GM12878 (cell line): ENCODE measurements around the gene IGFBP3. TPM values are rescaled to one million over a fixed set of nuclear protein-coding genes. Genes with fewer than 3 reads are reported as not detected.

Experiments
- ATAC-seq: fragments of 200-7000 bp; cut with Tn5 transposase; 3 replicates; pipeline ENCODE4 v1.9.1; 2020; ENCODE audit warnings: mild to moderate bottlenecking, moderate library complexity
- BruUV-seq: library from RNA; stranded (reverse); fragments of 400-500 nt; replicated peaks from 2 replicates; lab custom pipeline; 2021; lab: Mats Ljungman, UMichigan
- CTCF ChIA-PET: fragments of 300-600 bp; sonication (Branson Sonifier 250); formaldehyde crosslinking; extraction: SDS; loops from one replicate; lab custom pipeline; 2021; ENCODE audit warnings: inconsistent platforms; lab: Yijun Ruan, JAX
- POLR2A ChIA-PET: fragments of 350-600 bp; formaldehyde crosslinking; extraction: SDS; loops from one replicate; lab custom pipeline; 2021; ENCODE audit warnings: inconsistent platforms; lab: Charles Lee
- RAD21 ChIA-PET: fragments of 300-600 bp; sonication (Branson Sonifier 250); formaldehyde crosslinking; loops from one replicate; lab custom pipeline; 2023; ENCODE audit warnings: antibody characterized with exemption; ENCODE audit not compliant: unreplicated experiment; lab: Charles Lee
- SMC1A ChIA-PET: fragments of 300-600 bp; sonication (Branson Sonifier 250); formaldehyde crosslinking; loops from one replicate; lab custom pipeline; 2023; ENCODE audit not compliant: unreplicated experiment, uncharacterized antibody; lab: Charles Lee
- DNase-seq: peaks from one replicate; pipeline ENCODE4 v3.0.0-alpha.2; 2011; ENCODE audit warnings: low read depth, low spot score
- FAIRE-seq: peaks from 3 replicates; lab custom pipeline; 2011; peaks lifted over from hg19 to GRCh38; lab: Jason Lieb, UNC
- H2AFZ ChIP-seq: 2 replicates; pipeline ENCODE4 v1.6.0; 2011; ENCODE audit warnings: low read depth, low read length, control low read depth; ENCODE audit not compliant: control insufficient read depth
- H3K27ac ChIP-seq: 2 replicates; pipeline ENCODE4 v1.5.1; 2011; ENCODE audit warnings: control low read depth; ENCODE audit not compliant: control insufficient read depth, insufficient read depth
- H3K27me3 ChIP-seq, 2 experiments: replicated peaks in 1 of 2; 2 replicates each; pipeline versions ENCODE4 v1.6.0 to v1.6.1; 2011; ENCODE audit warnings: low read length in 1 of 2; ENCODE audit not compliant: control insufficient read depth in 2 of 2, insufficient read depth in 2 of 2
- H3K36me3 ChIP-seq, 2 experiments: 2 replicates each; pipeline ENCODE4 v1.5.1; 2011; ENCODE audit warnings: low read length in 1 of 2; ENCODE audit not compliant: control insufficient read depth in 2 of 2, insufficient read depth in 2 of 2
- H3K4me1 ChIP-seq: 2 replicates; pipeline ENCODE4 v1.6.1; 2011; ENCODE audit warnings: mild to moderate bottlenecking, low read length, moderate library complexity, mixed read lengths; ENCODE audit not compliant: control insufficient read depth, insufficient read depth
- H3K4me2 ChIP-seq: 2 replicates; pipeline ENCODE4 v1.6.0; 2011; ENCODE audit warnings: control low read depth; ENCODE audit not compliant: control insufficient read depth, insufficient read depth
- H3K4me3 ChIP-seq: fragments of 200-600 bp; sonication (generic); 2 replicates; pipeline ENCODE4 v1.5.1; 2016
- H3K79me2 ChIP-seq: 2 replicates; pipeline ENCODE4 v1.6.0; 2011; ENCODE audit warnings: low read length; ENCODE audit not compliant: control insufficient read depth, insufficient read depth
- H3K9ac ChIP-seq: 2 replicates; pipeline ENCODE4 v1.8.0; 2011; ENCODE audit warnings: low read length, control low read depth, mixed read lengths; ENCODE audit not compliant: control insufficient read depth, insufficient read depth
- H3K9me3 ChIP-seq: replicated peaks from 3 replicates; pipeline ENCODE4 v1.5.1; 2011; ENCODE audit warnings: mild to moderate bottlenecking, low read length; ENCODE audit not compliant: control insufficient read depth, insufficient read depth
- H4K20me1 ChIP-seq: 2 replicates; pipeline ENCODE4 v1.6.0; 2011; ENCODE audit not compliant: control insufficient read depth, insufficient read depth
- BMI1 ChIP-seq: fragments of 450-650 bp; IDR thresholded peaks from 2 replicates; pipeline ENCODE4 v1.6.1; 2016; ENCODE audit warnings: mild to moderate bottlenecking, moderate library complexity, borderline replicate concordance
- CHD2 ChIP-seq: IDR thresholded peaks from 2 replicates; pipeline ENCODE4 v1.6.1; 2011; ENCODE audit warnings: low read depth, low read length, improper control_type of control experiment, borderline replicate concordance
- CREB1 ChIP-seq: IDR thresholded peaks from 2 replicates; pipeline ENCODE4 v1.6.1; 2012; ENCODE audit warnings: low read depth, mild to moderate bottlenecking, inconsistent platforms
- E4F1 ChIP-seq: fragments of 450-650 bp; IDR thresholded peaks from 2 replicates; pipeline ENCODE4 v1.6.1; 2018; ENCODE audit warnings: borderline replicate concordance, mild to moderate bottlenecking; ENCODE audit not compliant: partially characterized antibody
- KDM1A ChIP-seq: fragments of 200-600 bp; sonication (generic); IDR thresholded peaks from 2 replicates; pipeline ENCODE4 v1.6.1; 2016; ENCODE audit warnings: borderline replicate concordance
- KLF5 ChIP-seq: fragments of 450-650 bp; IDR thresholded peaks from 2 replicates; pipeline ENCODE4 v1.6.1; 2014; ENCODE audit warnings: mild to moderate bottlenecking; ENCODE audit not compliant: partially characterized antibody
- PRDM15 ChIP-seq: fragments of 450-650 bp; formaldehyde crosslinking; IDR thresholded peaks from 2 replicates; pipeline ENCODE4 v1.4.0; 2020; ENCODE audit warnings: mild to moderate bottlenecking, moderate library complexity
- RAD51 ChIP-seq: fragments of 450-650 bp; IDR thresholded peaks from 2 replicates; pipeline ENCODE4 v1.6.1; 2016; ENCODE audit warnings: moderate library complexity, mild to moderate bottlenecking, inconsistent platforms
- RELA ChIP-seq: fragments of 450-650 bp; IDR thresholded peaks from 2 replicates; pipeline ENCODE4 v1.8.0; 2014; ENCODE audit warnings: borderline replicate concordance; ENCODE audit not compliant: partially characterized antibody
- SMC3 ChIP-seq: IDR thresholded peaks from 2 replicates; pipeline ENCODE4 v1.6.1; 2011; ENCODE audit warnings: low read length, improper control_type of control experiment, borderline replicate concordance
- WGBS: methylation state at CpG from one replicate; pipeline ENCODE4 v1.1.6; 2016; ENCODE audit warnings: low lambda C conversion rate; ENCODE audit not compliant: insufficient replicate concordance, insufficient coverage; ENCODE audit errors: missing lambda C conversion rate; 5-methylcytosine and 5-hydroxymethylcytosine counted together
- in situ Hi-C: fragments of 300-500 bp; cut with MboI; formaldehyde crosslinking; loops from 9 replicates; pipeline ENCODE4 v1.14.3; 2018; ENCODE audit warnings: mixed read lengths
- intact Hi-C: fragments of 100-400 bp; cut with micrococcal nuclease; formaldehyde crosslinking; loops from one replicate; pipeline ENCODE4 v1.14.2; 2022; ENCODE audit not compliant: unreplicated experiment
- polyA plus RNA-seq, 11 experiments: library from polyadenylated mRNA; depleted of rRNA in 4 of 11; unstranded in 6 of 11; stranded (reverse) in 5 of 11; fragments of >200 nt; fragmentation: Nextera tagmentation in 4 of 11; fragmentation: Illumina TruSeq in 1 of 11; extraction: Ambion mirVana in 4 of 11; extraction: Trizol in 1 of 11; gene quantifications; 1 replicate in 1 of 11; 2 replicates in 10 of 11; pipeline versions ENCODE4 v1.2.1 to v1.2.3, GENCODE V29; 2011 to 2016; ENCODE audit warnings: inconsistent platforms in 2 of 11, missing spikeins in 2 of 11, low read depth in 1 of 11
- total RNA-seq, 4 experiments: library from RNA; depleted of rRNA in 3 of 4; stranded (reverse); fragments of >200 nt in 3 of 4; fragmentation: Illumina TruSeq in 1 of 4; extraction: Trizol in 1 of 4; gene quantifications; 2 replicates each; pipeline versions ENCODE4 v1.2.1 to v1.2.3, GENCODE V29; 2013 to 2021
- TF ChIP-seq, protein P1 (sequence below): IDR thresholded peaks from 2 replicates; pipeline ENCODE4 v1.6.1; 2012; ENCODE audit warnings: low read length, inconsistent platforms
- TF ChIP-seq, protein P2 (sequence below): IDR thresholded peaks from 2 replicates; pipeline ENCODE4 v1.6.1; 2012; ENCODE audit warnings: low read depth, low read length, improper control_type of control experiment

Gene IGFBP3
- total and polyA plus RNA-seq, 10 of the 15 experiments (the other 5 are each of a cell fraction or from before 2014, with no cell fraction given): 6.0 to 28.0 (median 15.6) TPM

DNA sequence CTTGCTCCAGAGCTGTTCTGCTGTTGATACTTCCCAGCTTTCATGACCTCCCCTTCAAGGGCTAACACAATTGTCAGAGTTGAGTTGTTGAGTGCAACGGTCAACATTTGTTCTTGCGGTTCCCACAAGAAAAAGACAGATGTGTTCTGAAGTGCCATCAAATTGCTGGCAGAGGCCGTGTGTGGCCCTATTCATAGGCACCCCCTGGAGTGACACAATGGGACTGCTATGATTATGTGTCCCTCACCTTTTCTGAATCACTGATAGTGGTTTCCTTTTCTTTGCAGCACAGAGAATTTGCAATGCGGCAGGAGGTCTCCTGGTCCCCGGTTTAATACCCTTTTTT, 38.6 kb downstream of the IGFBP3 start (continued):
- TF ChIP-seq, protein P1, sequence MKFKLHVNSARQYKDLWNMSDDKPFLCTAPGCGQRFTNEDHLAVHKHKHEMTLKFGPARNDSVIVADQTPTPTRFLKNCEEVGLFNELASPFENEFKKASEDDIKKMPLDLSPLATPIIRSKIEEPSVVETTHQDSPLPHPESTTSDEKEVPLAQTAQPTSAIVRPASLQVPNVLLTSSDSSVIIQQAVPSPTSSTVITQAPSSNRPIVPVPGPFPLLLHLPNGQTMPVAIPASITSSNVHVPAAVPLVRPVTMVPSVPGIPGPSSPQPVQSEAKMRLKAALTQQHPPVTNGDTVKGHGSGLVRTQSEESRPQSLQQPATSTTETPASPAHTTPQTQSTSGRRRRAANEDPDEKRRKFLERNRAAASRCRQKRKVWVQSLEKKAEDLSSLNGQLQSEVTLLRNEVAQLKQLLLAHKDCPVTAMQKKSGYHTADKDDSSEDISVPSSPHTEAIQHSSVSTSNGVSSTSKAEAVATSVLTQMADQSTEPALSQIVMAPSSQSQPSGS: no peak
- no peak for TF ChIP-seq SMC3
- TF ChIP-seq, protein P2, sequence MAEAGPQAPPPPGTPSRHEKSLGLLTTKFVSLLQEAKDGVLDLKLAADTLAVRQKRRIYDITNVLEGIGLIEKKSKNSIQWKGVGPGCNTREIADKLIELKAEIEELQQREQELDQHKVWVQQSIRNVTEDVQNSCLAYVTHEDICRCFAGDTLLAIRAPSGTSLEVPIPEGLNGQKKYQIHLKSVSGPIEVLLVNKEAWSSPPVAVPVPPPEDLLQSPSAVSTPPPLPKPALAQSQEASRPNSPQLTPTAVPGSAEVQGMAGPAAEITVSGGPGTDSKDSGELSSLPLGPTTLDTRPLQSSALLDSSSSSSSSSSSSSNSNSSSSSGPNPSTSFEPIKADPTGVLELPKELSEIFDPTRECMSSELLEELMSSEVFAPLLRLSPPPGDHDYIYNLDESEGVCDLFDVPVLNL: no peak

- ChIA-PET SMC1A (no interaction called here), RAD21 (no interaction called here), POLR2A (no interaction called here), CTCF (interaction anchor here (0.6 to 1.2 kb wide), 3 partner anchors 8 to 10 kb away, joined by 3 to 4 read pairs (median 3); no protein-coding TSS in a partner anchor)
- in situ Hi-C loops: no loop called here
- H3K9me3 ChIP-seq: no peaks in the 10 kb centered on the region; the same call in 2 of the 3 replicates
- no peak for ATAC-seq
- no peak overlapping the region for H3K27ac ChIP-seq
- no peak overlapping the region for H3K4me2 ChIP-seq
- peaks cover 0 to 3% of the 10 kb centered on the region in 2 experiments; a peak in 1 of 4 replicates for H3K27me3 ChIP-seq
- no peaks in the 10 kb centered on the region for H4K20me1 ChIP-seq
- no peak overlapping the region for H3K9ac ChIP-seq
- H3K4me1 ChIP-seq: no peaks in the 10 kb centered on the region
- no peak for FAIRE-seq
- no peaks in the 10 kb centered on the region for H3K79me2 ChIP-seq
- H3K4me3 ChIP-seq: no peak overlapping the region
- 24% methylated on average over 12 of the region's 12 CpGs for WGBS
- TF ChIP-seq RELA (no peak), CHD2 (no peak), BMI1 (no peak), E4F1 (no peak), PRDM15 (CRISPR knock-in tag) (no peak), RAD51 (no peak), KLF5 (no peak), CREB1 (no peak), KDM1A (no peak)
- intact Hi-C loops: no loop called here
- DNase-seq: no peak
- H3K36me3 ChIP-seq: no peaks in the 10 kb centered on the region
- BruUV-seq: no TSS peak
- H2AFZ ChIP-seq: no peak overlapping the region
Observed at GRCh38 chr7:45881759-45882464, 39.2 kb downstream of the IGFBP3 start.
